ENCODE measurements around the gene SSTR5.
"Not testable (repeated sequence)": the region's sequence is repeated elsewhere in the genome, so short reads cannot be mapped to it uniquely, and the experiment has no call there.

The SSTR5 gene

GRCh38 chr16:1090620-1091587 is 18.4 kb downstream of the SSTR5 start:
- DNase-seq (ENCODE audit: low read depth): no peak

GRCh38 chr16:1091992-1092552 is 19.5 kb downstream of the SSTR5 start:
- no peak for DNase-seq (ENCODE audit: low read depth)

- not testable (repeated sequence) for DNase-seq (ENCODE audit: low read depth)
Observed at GRCh38 chr16:1092685-1093283, 20.2 kb downstream of the SSTR5 start.

- DNase-seq (ENCODE audit: low read depth): no peak
Observed at GRCh38 chr16:1093284-1094123, 21.0 kb downstream of the SSTR5 start.

- no peak for DNase-seq (ENCODE audit: low read depth)
Observed at GRCh38 chr16:1094124-1094479, 21.6 kb downstream of the SSTR5 start.

GRCh38 chr16:1094601-1095449 is 22.3 kb downstream of the SSTR5 start:
- DNase-seq (ENCODE audit: low read depth): no peak

GRCh38 chr16:1095450-1096168 is 23.1 kb downstream of the SSTR5 start:
- DNase-seq (ENCODE audit: low read depth): no peak

- DNase-seq (ENCODE audit: low read depth): no peak
Observed at GRCh38 chr16:1096169-1097082, 23.9 kb downstream of the SSTR5 start, which contains the start of gene C1QTNF8. Gene C1QTNF8, minus strand, starts transcription at chr16:1096244. Its CDS starts 1,322 bp downstream, at chr16:1094922.

GRCh38 chr16:1097156-1097555 is 24.6 kb downstream of the SSTR5 start:
- DNase-seq (ENCODE audit: low read depth): no peak

GRCh38 chr16:1097800-1098199 is 25.3 kb downstream of the SSTR5 start:
- DNase-seq (ENCODE audit: low read depth): no peak

GRCh38 chr16:1098266-1098991 is 25.9 kb downstream of the SSTR5 start:
- DNase-seq (ENCODE audit: low read depth): no peak

- no peak for DNase-seq (ENCODE audit: low read depth)
Observed at GRCh38 chr16:1099189-1100083, 26.9 kb downstream of the SSTR5 start.

- no peak for DNase-seq (ENCODE audit: low read depth)
Observed at GRCh38 chr16:1100084-1100800, 27.7 kb downstream of the SSTR5 start.

GRCh38 chr16:1101133-1101532 is 28.6 kb downstream of the SSTR5 start:
- no peak for DNase-seq (ENCODE audit: low read depth)

GRCh38 chr16:1101573-1102332 is 29.2 kb downstream of the SSTR5 start:
- no peak for DNase-seq (ENCODE audit: low read depth)

GRCh38 chr16:1102333-1102700 is 29.8 kb downstream of the SSTR5 start:
- DNase-seq (ENCODE audit: low read depth): no peak

All from stimulated activated CD8-positive, alpha-beta memory T cell treated with anti-CD3 and anti-CD28 coated beads, Interleukin-12 subunit alpha, Interleukin-12 subunit beta, amount 100 ng/mL, for 4 hours (primary cell).